DND-41 (cell line): ENCODE measurements around the gene HELZ.

Source experiments
- CTCF ChIP-seq: IDR thresholded peaks from 2 replicates; pipeline ENCODE4 v1.5.1; 2012; ENCODE audit warnings: borderline replicate concordance, low read length, moderate library complexity, mild to moderate bottlenecking; ENCODE audit not compliant: poor library complexity, severe bottlenecking; ENCODE audit errors: extremely low read depth
- EZH2 ChIP-seq: IDR thresholded peaks from 3 replicates; pipeline ENCODE4 v1.6.1; 2012; ENCODE audit warnings: borderline replicate concordance, low read depth, mild to moderate bottlenecking, moderate library complexity, low read length, inconsistent platforms; ENCODE audit not compliant: severe bottlenecking

- no peak for TF ChIP-seq CTCF
- no peak for TF ChIP-seq EZH2
Observed at GRCh38 chr17:67124450-67125148, 120.4 kb downstream of the HELZ start.
